Mesenchymal stem cell (in vitro differentiated cells and primary cell): ENCODE measurements around the gene SULT1E1.

Experiments
- DNase-seq: peaks from one replicate; pipeline ENCODE4 v3.0.0-alpha.2; 2013
- H2AFZ ChIP-seq: one replicate; pipeline ENCODE4 v1.6.1; 2013; ENCODE audit warnings: low read depth, mild to moderate bottlenecking, control low read depth, inconsistent platforms, low read length, moderate library complexity
- H2AK5ac ChIP-seq: 2 replicates; pipeline ENCODE4 v1.6.1; 2013; ENCODE audit warnings: low read length, moderate library complexity, mild to moderate bottlenecking, inconsistent platforms; ENCODE audit not compliant: severe bottlenecking
- H2BK120ac ChIP-seq: one replicate; pipeline ENCODE4 v1.6.1; 2013; ENCODE audit warnings: low read depth, mild to moderate bottlenecking, inconsistent platforms, low read length, moderate library complexity
- H2BK12ac ChIP-seq, 2 experiments: one replicate each; pipeline ENCODE4 v1.6.1; 2013; ENCODE audit warnings: inconsistent platforms in 2 of 2, low read length in 2 of 2, mild to moderate bottlenecking in 2 of 2, moderate library complexity in 2 of 2, control low read depth in 1 of 2
- H2BK15ac ChIP-seq: one replicate; pipeline ENCODE4 v1.6.1; 2013; ENCODE audit warnings: mild to moderate bottlenecking, low read depth, inconsistent platforms; ENCODE audit not compliant: poor library complexity, severe bottlenecking
- H2BK5ac ChIP-seq: 2 replicates; pipeline ENCODE4 v1.6.1; 2013; ENCODE audit warnings: low read depth, mild to moderate bottlenecking, low read length, control low read depth, inconsistent platforms; ENCODE audit not compliant: poor library complexity, severe bottlenecking
- H3K14ac ChIP-seq, 2 experiments: one replicate each; pipeline ENCODE4 v1.6.1; 2013; ENCODE audit warnings: inconsistent platforms in 2 of 2, low read length in 2 of 2, control low read depth in 1 of 2, mild to moderate bottlenecking in 1 of 2, moderate library complexity in 1 of 2
- H3K18ac ChIP-seq, 2 experiments: one replicate each; pipeline ENCODE4 v1.6.1; 2013; ENCODE audit warnings: inconsistent platforms in 2 of 2, low read length in 2 of 2, control low read depth in 1 of 2, low read depth in 1 of 2, mild to moderate bottlenecking in 1 of 2
- H3K23ac ChIP-seq, 2 experiments: one replicate each; pipeline ENCODE4 v1.6.1; 2013; ENCODE audit warnings: inconsistent platforms in 2 of 2, low read length in 2 of 2, mild to moderate bottlenecking in 2 of 2, moderate library complexity in 2 of 2, control low read depth in 1 of 2
- H3K27ac ChIP-seq: 2 replicates; pipeline ENCODE4 v1.5.1; 2013; ENCODE audit warnings: mild to moderate bottlenecking, moderate library complexity, low read length, control low read depth, inconsistent platforms; ENCODE audit not compliant: poor library complexity, severe bottlenecking
- H3K27me3 ChIP-seq, 2 experiments: 2 replicates each; pipeline versions ENCODE4 v1.6.1 to v1.7.0; 2013; ENCODE audit warnings: low read length in 2 of 2, mild to moderate bottlenecking in 2 of 2, moderate library complexity in 2 of 2, control low read depth in 1 of 2, inconsistent platforms in 1 of 2; ENCODE audit not compliant: control insufficient read depth in 1 of 2, insufficient read depth in 1 of 2
- H3K36me3 ChIP-seq, 2 experiments: 2 replicates each; pipeline versions ENCODE4 v1.6.1 to v1.7.0; 2013; ENCODE audit warnings: low read length in 2 of 2, control low read depth in 1 of 2, inconsistent platforms in 1 of 2, low read depth in 1 of 2, mild to moderate bottlenecking in 1 of 2; ENCODE audit not compliant: insufficient read depth in 2 of 2, control insufficient read depth in 1 of 2
- H3K4ac ChIP-seq, 2 experiments: one replicate each; pipeline ENCODE4 v1.6.1; 2013; ENCODE audit warnings: inconsistent platforms in 2 of 2, low read length in 2 of 2, mild to moderate bottlenecking in 2 of 2, moderate library complexity in 2 of 2, control low read depth in 1 of 2, low read depth in 1 of 2
- H3K4me1 ChIP-seq: 2 replicates; pipeline ENCODE4 v1.6.1; 2013; ENCODE audit warnings: low read depth, low read length, control low read depth; ENCODE audit not compliant: control insufficient read depth, insufficient read depth
- H3K4me2 ChIP-seq: 2 replicates; pipeline ENCODE4 v1.6.1; 2013; ENCODE audit warnings: low read length, mild to moderate bottlenecking, inconsistent platforms; ENCODE audit not compliant: poor library complexity, severe bottlenecking
- H3K4me3 ChIP-seq, 2 experiments: 2 replicates each; pipeline versions ENCODE4 v1.5.1 to v1.7.0; 2013; ENCODE audit warnings: low read length in 2 of 2, mild to moderate bottlenecking in 2 of 2, control low read depth in 1 of 2, low read depth in 1 of 2; ENCODE audit not compliant: insufficient read depth in 1 of 2
- H3K79me1 ChIP-seq: replicated peaks from 2 replicates; pipeline ENCODE4 v1.6.1; 2013; ENCODE audit warnings: mild to moderate bottlenecking, control low read depth, low read length, inconsistent platforms; ENCODE audit not compliant: poor library complexity, severe bottlenecking
- H3K9ac ChIP-seq: 2 replicates; pipeline ENCODE4 v1.7.0; 2013; ENCODE audit warnings: mild to moderate bottlenecking, low read length, moderate library complexity
- H3K9me3 ChIP-seq: 2 replicates; pipeline ENCODE4 v1.7.0; 2013; ENCODE audit warnings: mild to moderate bottlenecking, low read length; ENCODE audit not compliant: control insufficient read depth
- H4K8ac ChIP-seq: one replicate; pipeline ENCODE4 v1.6.1; 2013; ENCODE audit warnings: inconsistent platforms, mild to moderate bottlenecking, low read length, moderate library complexity
- H4K91ac ChIP-seq: one replicate; pipeline ENCODE4 v1.6.1; 2013; ENCODE audit warnings: mild to moderate bottlenecking, low read length, inconsistent platforms
- WGBS: methylation state at CpG from one replicate; pipeline ENCODE4 v1.1.7; 2013; ENCODE audit warnings: mixed read lengths; 5-methylcytosine and 5-hydroxymethylcytosine counted together

The SULT1E1 gene

DNA sequence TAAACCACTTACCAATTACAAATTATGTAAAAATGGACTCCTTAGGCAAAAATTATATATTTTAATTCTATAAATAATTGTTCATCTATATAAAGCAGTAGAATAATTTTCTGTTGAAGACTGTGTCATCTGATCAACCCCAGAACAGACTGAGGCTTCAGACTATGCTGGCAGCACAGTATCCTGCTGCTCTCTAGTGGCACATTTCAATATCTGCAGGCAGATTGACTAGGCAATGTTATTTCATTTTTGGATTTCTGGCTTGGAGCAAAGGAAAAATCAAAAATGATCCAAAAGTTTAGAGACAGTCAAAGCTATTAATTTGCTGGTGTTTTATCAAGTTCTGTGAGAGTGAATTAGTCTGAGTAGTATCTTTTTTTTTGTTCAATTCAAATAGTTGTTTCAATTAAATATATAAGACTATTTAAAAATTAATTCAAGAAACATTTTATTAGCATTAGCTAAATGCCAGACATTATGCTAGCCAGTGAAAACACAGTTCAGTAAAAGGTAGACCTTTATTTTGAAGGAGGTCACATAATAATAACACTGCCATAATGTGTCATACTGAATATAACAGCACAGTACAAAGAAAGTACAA, 21.3 kb upstream of the SULT1E1 start:
- DNase-seq, result peak; percentile 44
- H2BK5ac ChIP-seq, result no peak overlapping the region
- no peak overlapping the region for H4K8ac ChIP-seq
- peaks cover 1% of the 10 kb centered on the region for H3K4me1 ChIP-seq
- H3K4ac ChIP-seq, result no peak overlapping the region
- H3K4me2 ChIP-seq, result no peak overlapping the region
- H2BK120ac ChIP-seq, result no peak overlapping the region
- H3K23ac ChIP-seq, result no peak overlapping the region
- H3K36me3 ChIP-seq, result no peaks in the 10 kb centered on the region
- H3K9ac ChIP-seq, result no peak overlapping the region
- H2AFZ ChIP-seq, result no peak overlapping the region
- no peak overlapping the region for H2BK15ac ChIP-seq
- no peak overlapping the region for H3K27ac ChIP-seq
- H2AK5ac ChIP-seq, result no peak overlapping the region
- H2BK12ac ChIP-seq, result no peak overlapping the region
- no peaks in the 10 kb centered on the region for H3K27me3 ChIP-seq
- no peak overlapping the region for H4K91ac ChIP-seq
- no peak overlapping the region for H3K18ac ChIP-seq
- no peak overlapping the region for H3K14ac ChIP-seq
- no peak overlapping the region for H3K4me3 ChIP-seq
- no peaks in the 10 kb centered on the region for H3K9me3 ChIP-seq
- no peaks in the 10 kb centered on the region for H3K79me1 ChIP-seq

DNA sequence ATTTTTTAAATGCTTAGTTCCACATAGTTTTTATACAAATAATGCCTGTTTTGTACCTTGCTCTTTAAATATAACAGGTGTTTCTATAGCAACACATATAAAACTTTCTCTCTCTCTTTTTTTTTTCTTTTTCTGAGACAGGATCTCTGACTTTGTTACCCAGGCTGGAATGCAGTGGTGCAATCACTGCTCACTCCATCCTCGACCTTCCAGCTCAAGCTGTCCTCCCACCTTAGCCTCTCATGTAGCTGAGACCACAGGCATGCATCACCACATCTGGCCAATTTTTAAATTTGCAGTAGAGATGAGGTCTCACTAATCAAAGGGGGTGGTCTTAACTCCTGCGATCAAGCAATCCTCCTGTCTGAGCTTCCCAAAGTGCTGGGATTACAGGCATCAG, 18.3 kb upstream of the SULT1E1 start:
- Histone ChIP-seq H2BK12ac (no peak overlapping the region), H3K14ac (no peak overlapping the region), H3K23ac (no peak overlapping the region), H3K9me3 (no peaks in the 10 kb centered on the region), H3K79me1 (no peaks in the 10 kb centered on the region), H3K4me3 (no peak overlapping the region), H2BK15ac (no peak overlapping the region), H3K4me2 (no peak overlapping the region), H3K36me3 (no peaks in the 10 kb centered on the region), H2AFZ (no peak overlapping the region), H3K4me1 (peaks cover 1% of the 10 kb centered on the region), H2BK120ac (no peak overlapping the region), H4K8ac (no peak overlapping the region), H4K91ac (no peak overlapping the region), H3K4ac (no peak overlapping the region), H3K9ac (no peak overlapping the region), H3K27me3 (no peaks in the 10 kb centered on the region), H3K18ac (no peak overlapping the region), H2AK5ac (no peak overlapping the region), H3K27ac (no peak overlapping the region), H2BK5ac (no peak overlapping the region)
- no peak for DNase-seq
- WGBS, result 57% methylated on average over 2 of the region's 2 CpGs

DNA sequence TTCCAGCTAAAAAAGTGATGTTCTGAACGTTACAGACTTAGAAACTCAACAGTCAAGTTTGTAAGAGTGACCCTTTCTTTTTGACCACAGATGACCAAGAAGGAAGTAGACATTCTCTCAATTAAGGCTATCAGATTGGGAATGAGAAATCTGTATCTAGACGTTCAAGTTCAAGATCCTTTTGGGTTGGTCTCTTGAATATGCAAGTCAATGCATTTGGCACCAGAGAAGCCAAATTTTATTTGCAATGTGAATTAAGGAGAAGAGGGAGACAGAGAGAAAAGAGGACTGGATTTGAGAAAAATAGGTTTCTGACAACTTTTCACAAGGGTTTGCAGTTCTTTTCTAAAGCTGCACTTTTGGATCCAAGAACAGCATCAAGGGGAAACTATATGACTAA, 17.5 kb upstream of the SULT1E1 start:
- H3K27ac ChIP-seq, result no peak overlapping the region
- no peak overlapping the region for H3K4ac ChIP-seq
- H3K18ac ChIP-seq, result no peak overlapping the region
- H3K4me3 ChIP-seq, result no peak overlapping the region
- no peak for DNase-seq
- H3K36me3 ChIP-seq, result no peaks in the 10 kb centered on the region
- no peaks in the 10 kb centered on the region for H3K27me3 ChIP-seq
- H3K9me3 ChIP-seq, result no peaks in the 10 kb centered on the region
- H3K14ac ChIP-seq, result no peak overlapping the region
- no peak overlapping the region for H3K9ac ChIP-seq
- 78% methylated on average over 2 of the region's 2 CpGs for WGBS
- no peak overlapping the region for H4K91ac ChIP-seq
- H2BK5ac ChIP-seq, result no peak overlapping the region
- H2AK5ac ChIP-seq, result no peak overlapping the region
- H3K4me2 ChIP-seq, result no peak overlapping the region
- peaks cover 1% of the 10 kb centered on the region for H3K4me1 ChIP-seq
- no peak overlapping the region for H2BK12ac ChIP-seq
- H3K79me1 ChIP-seq, result no peaks in the 10 kb centered on the region
- no peak overlapping the region for H3K23ac ChIP-seq
- no peak overlapping the region for H4K8ac ChIP-seq
- no peak overlapping the region for H2BK15ac ChIP-seq
- H2BK120ac ChIP-seq, result no peak overlapping the region
- no peak overlapping the region for H2AFZ ChIP-seq

DNA sequence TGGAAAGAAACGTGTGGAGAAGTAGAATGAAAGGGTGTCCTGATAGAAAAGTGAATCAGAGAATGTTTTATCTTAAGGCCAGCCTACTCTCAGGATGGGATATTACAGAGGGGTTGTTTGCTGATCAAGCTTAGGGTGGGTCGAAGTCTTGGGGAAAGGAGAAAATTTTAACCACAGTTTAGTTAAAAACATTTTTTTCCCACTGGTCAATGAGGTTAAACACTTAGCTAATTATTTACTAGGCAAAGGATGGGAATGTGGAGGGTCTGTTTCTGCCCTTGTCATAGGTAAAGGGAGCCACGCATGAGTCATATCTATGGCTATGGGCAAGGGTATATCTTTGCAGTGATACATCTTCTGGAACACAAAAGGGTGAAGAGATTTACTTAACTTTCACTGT, 16.1 kb upstream of the SULT1E1 start:
- Histone ChIP-seq H4K91ac (no peak overlapping the region), H2AK5ac (no peak overlapping the region), H3K36me3 (no peaks in the 10 kb centered on the region), H2BK5ac (no peak overlapping the region), H2AFZ (no peak overlapping the region), H4K8ac (no peak overlapping the region), H2BK120ac (no peak overlapping the region), H3K79me1 (no peaks in the 10 kb centered on the region), H3K14ac (no peak overlapping the region), H3K23ac (no peak overlapping the region), H3K27ac (no peak overlapping the region), H2BK15ac (no peak overlapping the region), H3K4me2 (no peak overlapping the region), H3K9ac (no peak overlapping the region), H3K9me3 (no peaks in the 10 kb centered on the region), H3K4me3 (no peak overlapping the region), H3K4ac (no peak overlapping the region), H3K27me3 (no peaks in the 10 kb centered on the region), H2BK12ac (no peak overlapping the region), H3K18ac (no peak overlapping the region), H3K4me1 (peaks cover 1% of the 10 kb centered on the region)
- no peak for DNase-seq
- 51% methylated on average over 2 of the region's 3 CpGs for WGBS
